SJSA1 (cell line): Measurements from ENCODE around the gene RASL12. TPM values are rescaled to one million over a fixed set of nuclear protein-coding genes. Genes with fewer than 3 reads are reported as not detected.
"Not testable (repeated sequence)": the region's sequence is repeated elsewhere in the genome, so short reads cannot be mapped to it uniquely, and the experiment has no call there.

Experiments
- DNase-seq, 2 experiments: peaks; one replicate each; pipeline ENCODE4 v3.0.0-alpha.2; 2015 to 2020; ENCODE audit warnings: low spot score in 2 of 2, low read depth in 1 of 2
- H3K27ac ChIP-seq: fragments of 250-450 bp; sonication (Bioruptor Pico); 2 replicates; pipeline ENCODE4 v1.5.1; 2020; ENCODE audit warnings: mild to moderate bottlenecking, moderate library complexity
- H3K27me3 ChIP-seq: fragments of 250-450 bp; sonication (Bioruptor Pico); replicated peaks from 2 replicates; pipeline ENCODE4 v1.5.1; 2020; ENCODE audit warnings: mild to moderate bottlenecking, moderate library complexity
- H3K36me3 ChIP-seq: fragments of 250-450 bp; sonication (Bioruptor Pico); 2 replicates; pipeline ENCODE4 v1.5.1; 2020; ENCODE audit warnings: mild to moderate bottlenecking
- H3K4me1 ChIP-seq: fragments of 250-450 bp; sonication (Bioruptor Pico); replicated peaks from 2 replicates; pipeline ENCODE4 v1.6.1; 2021; ENCODE audit warnings: mild to moderate bottlenecking
- H3K4me3 ChIP-seq: fragments of 250-450 bp; sonication (Bioruptor Pico); 2 replicates; pipeline ENCODE4 v1.5.1; 2020; ENCODE audit warnings: mild to moderate bottlenecking
- H3K9me3 ChIP-seq: fragments of 250-450 bp; sonication (Bioruptor Pico); replicated peaks from 2 replicates; pipeline ENCODE4 v1.5.1; 2020; ENCODE audit warnings: mild to moderate bottlenecking
- total RNA-seq: library from RNA; depleted of rRNA; stranded (reverse); fragments of >200 nt; shearing (Covaris generic); gene quantifications from 2 replicates; pipeline ENCODE4 v1.2.3, GENCODE V29; 2014; rRNA removed

Gene RASL12
- total RNA-seq: 175 and 181 TPM in 2 replicates

GRCh38 chr15:65067645-65068402 is at the start of gene RASL12:
Gene RASL12, minus strand, starts transcription at chr15:65067991. Its CDS starts 156 bp downstream, at chr15:65067835.
- Histone ChIP-seq H3K27ac (peak within 1 kb of the TSS; percentile 75), H3K36me3 (peaks cover 37% of the 10 kb centered on the region), H3K4me3 (peak within 1 kb of the TSS; percentile 88), H3K4me1 (peaks cover 86% of the 10 kb centered on the region), H3K9me3 (no peaks in the 10 kb centered on the region), H3K27me3 (no peaks in the 10 kb centered on the region)
- DNase-seq: peak; percentile 71 to 74

GRCh38 chr15:65115542-65115941 is 47.8 kb upstream of the RASL12 start:
- Histone ChIP-seq H3K9me3 (no peaks in the 10 kb centered on the region), H3K4me3 (no peak overlapping the region), H3K27me3 (no peaks in the 10 kb centered on the region), H3K27ac (no peak overlapping the region), H3K36me3 (peaks cover 84% of the 10 kb centered on the region), H3K4me1 (peaks cover 8% of the 10 kb centered on the region)
- DNase-seq: no peak

- Histone ChIP-seq H3K27me3 (no peaks in the 10 kb centered on the region), H3K9me3 (no peaks in the 10 kb centered on the region), H3K4me3 (no peak within 1 kb of the TSS), H3K36me3 (peaks cover 80% of the 10 kb centered on the region), H3K4me1 (peaks cover 11% of the 10 kb centered on the region), H3K27ac (no peak within 1 kb of the TSS)
- DNase-seq: no peak
These were observed 47.3 kb upstream of the RASL12 start, which contains the start of gene UBAP1L for GRCh38 chr15:65115086-65115485. Gene UBAP1L, minus strand, starts transcription at chr15:65115200. Its CDS starts 8,985 bp downstream, at chr15:65106215.

- H3K27me3 ChIP-seq: no peaks in the 10 kb centered on the region
- peak overlapping the region; percentile 56 for H3K27ac ChIP-seq
- DNase-seq: peak; percentile 79
These were observed 43.0 kb upstream of the RASL12 start for GRCh38 chr15:65110676-65111292.

GRCh38 chr15:65106011-65106590 is 38.3 kb upstream of the RASL12 start:
- Histone ChIP-seq H3K9me3 (no peaks in the 10 kb centered on the region), H3K4me1 (peaks cover 31% of the 10 kb centered on the region), H3K27me3 (no peaks in the 10 kb centered on the region), H3K27ac (no peak overlapping the region), H3K36me3 (peaks cover 33% of the 10 kb centered on the region), H3K4me3 (no peak overlapping the region)
- DNase-seq: no peak

More at GRCh38 chr15:65110676-65111292, 43.0 kb upstream of the RASL12 start:
- peaks cover 25% of the 10 kb centered on the region for H3K4me1 ChIP-seq
- no peaks in the 10 kb centered on the region for H3K9me3 ChIP-seq
- H3K36me3 ChIP-seq: peaks cover 45% of the 10 kb centered on the region
- no peak overlapping the region for H3K4me3 ChIP-seq

- no peak overlapping the region for H3K27ac ChIP-seq
- H3K27me3 ChIP-seq: no peaks in the 10 kb centered on the region
- no peaks in the 10 kb centered on the region for H3K9me3 ChIP-seq
- DNase-seq: no peak
- H3K4me3 ChIP-seq: no peak overlapping the region
- peaks cover 39% of the 10 kb centered on the region for H3K36me3 ChIP-seq
- H3K4me1 ChIP-seq: peaks cover 28% of the 10 kb centered on the region
These were observed 37.2 kb upstream of the RASL12 start for GRCh38 chr15:65105038-65105437.

- Histone ChIP-seq H3K27me3 (no peaks in the 10 kb centered on the region), H3K36me3 (peaks cover 59% of the 10 kb centered on the region), H3K9me3 (no peaks in the 10 kb centered on the region), H3K4me1 (peaks cover 16% of the 10 kb centered on the region), H3K4me3 (no peak overlapping the region), H3K27ac (no peak overlapping the region)
- DNase-seq: no peak
These were observed 35.1 kb upstream of the RASL12 start for GRCh38 chr15:65102912-65103311.

GRCh38 chr15:65101891-65102708 is 34.3 kb upstream of the RASL12 start:
- no peak for DNase-seq
- Histone ChIP-seq H3K36me3 (peaks cover 64% of the 10 kb centered on the region), H3K9me3 (no peaks in the 10 kb centered on the region), H3K27me3 (no peaks in the 10 kb centered on the region), H3K4me3 (no peak overlapping the region), H3K27ac (no peak overlapping the region), H3K4me1 (peaks cover 25% of the 10 kb centered on the region)

- H3K27ac ChIP-seq: no peak overlapping the region
- H3K4me3 ChIP-seq: no peak overlapping the region
- H3K36me3 ChIP-seq: peaks cover 61% of the 10 kb centered on the region
- DNase-seq: peak; percentile 69 to 84
- H3K27me3 ChIP-seq: no peaks in the 10 kb centered on the region
- H3K4me1 ChIP-seq: peaks cover 30% of the 10 kb centered on the region
- H3K9me3 ChIP-seq: no peaks in the 10 kb centered on the region
These were observed 33.7 kb upstream of the RASL12 start for GRCh38 chr15:65101411-65101890.

- peaks cover 56% of the 10 kb centered on the region for H3K36me3 ChIP-seq
- H3K4me3 ChIP-seq: no peak overlapping the region
- DNase-seq: no peak
- peaks cover 40% of the 10 kb centered on the region for H3K4me1 ChIP-seq
- H3K9me3 ChIP-seq: no peaks in the 10 kb centered on the region
- no peaks in the 10 kb centered on the region for H3K27me3 ChIP-seq
- no peak overlapping the region for H3K27ac ChIP-seq
These were observed 32.7 kb upstream of the RASL12 start for GRCh38 chr15:65100442-65100841.

- peaks cover 46% of the 10 kb centered on the region for H3K4me1 ChIP-seq
- H3K9me3 ChIP-seq, H3K4me3 ChIP-seq, H3K27ac ChIP-seq, DNase-seq, H3K27me3 ChIP-seq: not testable (repeated sequence)
- peaks cover 53% of the 10 kb centered on the region for H3K36me3 ChIP-seq
These were observed 32.0 kb upstream of the RASL12 start for GRCh38 chr15:65099801-65100200.

- Histone ChIP-seq H3K27ac (no peak overlapping the region), H3K9me3 (no peaks in the 10 kb centered on the region), H3K27me3 (no peaks in the 10 kb centered on the region), H3K36me3 (peaks cover 50% of the 10 kb centered on the region), H3K4me1 (peaks cover 51% of the 10 kb centered on the region), H3K4me3 (no peak overlapping the region)
- no peak for DNase-seq
These were observed 31.5 kb upstream of the RASL12 start for GRCh38 chr15:65099336-65099735.

- DNase-seq: no peak
- Histone ChIP-seq H3K9me3 (no peaks in the 10 kb centered on the region), H3K36me3 (peaks cover 46% of the 10 kb centered on the region), H3K4me1 (peaks cover 55% of the 10 kb centered on the region), H3K27ac (peak overlapping the region; percentile 52), H3K4me3 (no peak overlapping the region), H3K27me3 (no peaks in the 10 kb centered on the region)
These were observed 30.0 kb upstream of the RASL12 start for GRCh38 chr15:65097651-65098263.
